Adrenal gland (tissue), 12 donors: ENCODE results near the gene TCEANC. TPM values are rescaled to one million over a fixed set of nuclear protein-coding genes. Genes with fewer than 3 reads are reported as not detected.

ENCODE experiments used
- DNase-seq, 7 donors: peaks; one replicate each; pipeline ENCODE4 v3.0.0-alpha.2; 2019 to 2020
- H3K27ac ChIP-seq, 5 donors: fragments of 200-600 bp; sonication (generic) in 4 of 5; 1 replicate in 3 of 5; 2 replicates in 2 of 5; pipeline versions ENCODE4 v1.5.1 to v1.8.0; 2016 to 2020; ENCODE audit warnings: mild to moderate bottlenecking in 1 of 5
- H3K27me3 ChIP-seq: fragments of 200-600 bp; 2 replicates; pipeline ENCODE4 v1.8.0; 2021
- H3K36me3 ChIP-seq, 2 donors: fragments of 200-600 bp; replicated peaks in 1 of 2; 1 replicate in 1 of 2; 2 replicates in 1 of 2; pipeline versions ENCODE4 v1.5.1 to v1.8.0; 2018 to 2022
- H3K4me1 ChIP-seq, 2 donors: fragments of 200-600 bp; replicated peaks in 1 of 2; 1 replicate in 1 of 2; 2 replicates in 1 of 2; pipeline versions ENCODE4 v1.5.1 to v1.8.0; 2018 to 2021
- H3K4me3 ChIP-seq, 4 donors: fragments of 200-600 bp; sonication (generic) in 3 of 4; one replicate each; pipeline ENCODE4 v1.5.1; 2016 to 2018
- H3K9me3 ChIP-seq, 3 donors: fragments of 200-600 bp; sonication (generic) in 1 of 3; replicated peaks in 1 of 3; 1 replicate in 2 of 3; 2 replicates in 1 of 3; pipeline versions ENCODE4 v1.5.1 to v1.8.0; 2016 to 2021
- POLR2A ChIP-seq, 2 donors: fragments of 450-650 bp; IDR thresholded peaks; one replicate each; pipeline ENCODE4 v1.6.1; 2017; ENCODE audit warnings: antibody characterized with exemption in 2 of 2, mild to moderate bottlenecking in 2 of 2, moderate library complexity in 1 of 2
- WGBS, 4 donors: extraction: QIAGEN DNeasy Blood & Tissue Kit in 2 of 4; methylation state at CpG; one replicate each; pipeline versions ENCODE4 v1.1.5 to v1.1.7; 2013 to 2017; 5-methylcytosine and 5-hydroxymethylcytosine counted together
- intact Hi-C, 2 donors: fragments of 100-400 bp; cut with DNase I; formaldehyde crosslinking; loops; one replicate each; pipeline versions ENCODE4 v1.14.1 to v1.15.0; 2022 to 2023
- polyA plus RNA-seq, 3 donors: library from polyadenylated mRNA; stranded (reverse); fragments of 200-250 nt in 2 of 3; fragments of 350-450 nt in 1 of 3; fragmentation: Illumina TruSeq in 1 of 3; extraction: RNeasy Lipid Tissue Mini Kit (QIAGEN cat#74804) in 1 of 3; gene quantifications; one replicate each; pipeline ENCODE4 v1.2.3, GENCODE V29; 2013 to 2014
- total RNA-seq, 9 donors: library from RNA; depleted of rRNA in 4 of 9; stranded (reverse); fragments of >200 nt in 4 of 9; fragments of 120-200 nt in 1 of 9; fragmentation: NEBNext Ultra II Directional in 1 of 9; extraction: Animal tissue kit (Norgen Biotek cat#: 25700) in 1 of 9; gene quantifications; one replicate each; pipeline versions ENCODE4 v1.1.0 to v1.2.4, GENCODE V29; 2013 to 2023
- TF ChIP-seq, protein P1 (sequence below), 6 experiments: fragments of 450-650 bp in 4 of 6; fragments of 200-600 bp in 2 of 6; sonication (generic) in 1 of 6; IDR thresholded peaks; 1 replicate in 5 of 6; 2 replicates in 1 of 6; pipeline versions ENCODE4 v1.5.1 to v1.8.0; 2016 to 2021; ENCODE audit warnings: antibody characterized with exemption in 6 of 6, mild to moderate bottlenecking in 2 of 6, moderate library complexity in 1 of 6
- donor health status: healthy with polysubstance abuse.
- donor health status: Bipolar disorder and iron deficiency.
- donor health status: DM: yes; HTN: yes; CAD: no.
- donor health status: DM: no; HTN: no; CAD: no.
- donor health status: DM: no; HTN: no; CAD: no.
- donor health status: DM: yes; HTN: yes; CAD: no.

The TCEANC gene
- total and polyA plus RNA-seq, 12 donors: 2.0 to 24.8 (median 4.4) TPM

DNA sequence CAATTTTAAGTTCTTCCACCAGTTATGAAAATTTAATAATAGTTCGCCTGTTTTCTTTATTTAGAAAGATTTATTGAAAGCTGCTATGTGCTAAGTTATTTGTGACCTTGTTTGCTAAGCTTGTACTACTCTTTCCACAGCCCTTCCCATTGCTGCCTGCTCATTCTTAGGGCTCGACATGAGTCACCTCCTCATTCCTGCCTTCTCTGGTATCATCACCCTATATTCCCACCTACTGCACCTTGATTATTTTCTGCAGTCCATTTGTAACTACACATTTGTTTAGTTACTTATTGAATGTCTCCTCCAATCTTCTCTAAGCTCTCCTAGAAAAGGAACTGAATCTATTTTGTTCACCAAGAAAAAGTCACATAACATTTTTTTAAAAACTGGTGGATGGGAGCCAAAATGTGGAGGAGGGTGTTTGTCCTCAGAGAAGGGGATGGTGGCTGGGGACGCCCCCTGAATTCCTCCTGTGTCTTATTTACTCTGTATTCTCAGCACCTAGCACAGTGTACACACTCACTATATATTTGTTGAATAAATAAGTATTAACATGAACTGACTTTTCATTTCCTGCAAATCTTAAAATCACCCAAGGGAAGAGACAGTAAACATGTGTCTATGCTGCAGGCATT lies 32.3 kb downstream of the TCEANC start:
- Histone ChIP-seq H3K9me3 (no peaks in the 10 kb centered on the region), H3K4me1 (no peaks in the 10 kb centered on the region)

DNA sequence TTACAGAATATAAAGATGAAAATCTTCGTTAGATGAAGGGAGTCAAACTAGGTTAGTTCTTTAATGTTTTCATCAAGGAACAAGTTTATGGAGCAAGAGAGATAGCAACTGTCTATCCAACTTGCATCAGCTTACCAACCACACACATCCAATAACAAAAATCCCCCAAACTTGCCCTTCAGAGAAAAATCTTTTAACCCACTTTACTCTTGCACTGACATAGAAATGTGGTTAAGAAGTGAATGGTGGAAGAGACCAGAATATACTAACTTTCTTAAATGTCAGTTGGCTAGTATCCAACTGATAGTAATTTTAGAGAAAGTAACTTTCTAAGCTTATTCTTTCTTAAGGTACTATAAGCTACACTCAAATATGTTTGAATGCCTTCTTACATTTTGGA lies 34.3 kb downstream of the TCEANC start:
- 61 to 91% (median 85%) methylated on average over 1 of the region's 1 CpG for WGBS, 4 donors
- Histone ChIP-seq H3K9me3 (no peaks in the 10 kb centered on the region), H3K27ac (no peak overlapping the region), H3K36me3 (no peaks in the 10 kb centered on the region), H3K4me3 (no peak overlapping the region), H3K4me1 (peaks cover 12 to 19% of the 10 kb centered on the region in 2 donors), H3K27me3 (no peaks in the 10 kb centered on the region)
- intact Hi-C loops: no loop called here
- TF ChIP-seq POLR2A (IDR thresholded peaks at IDR 0.05): no peak
- TF ChIP-seq, protein P1, sequence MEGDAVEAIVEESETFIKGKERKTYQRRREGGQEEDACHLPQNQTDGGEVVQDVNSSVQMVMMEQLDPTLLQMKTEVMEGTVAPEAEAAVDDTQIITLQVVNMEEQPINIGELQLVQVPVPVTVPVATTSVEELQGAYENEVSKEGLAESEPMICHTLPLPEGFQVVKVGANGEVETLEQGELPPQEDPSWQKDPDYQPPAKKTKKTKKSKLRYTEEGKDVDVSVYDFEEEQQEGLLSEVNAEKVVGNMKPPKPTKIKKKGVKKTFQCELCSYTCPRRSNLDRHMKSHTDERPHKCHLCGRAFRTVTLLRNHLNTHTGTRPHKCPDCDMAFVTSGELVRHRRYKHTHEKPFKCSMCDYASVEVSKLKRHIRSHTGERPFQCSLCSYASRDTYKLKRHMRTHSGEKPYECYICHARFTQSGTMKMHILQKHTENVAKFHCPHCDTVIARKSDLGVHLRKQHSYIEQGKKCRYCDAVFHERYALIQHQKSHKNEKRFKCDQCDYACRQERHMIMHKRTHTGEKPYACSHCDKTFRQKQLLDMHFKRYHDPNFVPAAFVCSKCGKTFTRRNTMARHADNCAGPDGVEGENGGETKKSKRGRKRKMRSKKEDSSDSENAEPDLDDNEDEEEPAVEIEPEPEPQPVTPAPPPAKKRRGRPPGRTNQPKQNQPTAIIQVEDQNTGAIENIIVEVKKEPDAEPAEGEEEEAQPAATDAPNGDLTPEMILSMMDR (IDR thresholded peaks at IDR 0.05): no peak
- no peak for DNase-seq

More for the DNA sequence above, 32.3 kb downstream of the TCEANC start:
- peak in 4 of 7 donors; percentile 41 to 48 (median 46) for DNase-seq
- TF ChIP-seq POLR2A (IDR thresholded peaks at IDR 0.05): no peak
- TF ChIP-seq, protein P1 (IDR thresholded peaks at IDR 0.05): no peak
- Histone ChIP-seq H3K27ac (no peak overlapping the region), H3K27me3 (no peaks in the 10 kb centered on the region), H3K4me3 (no peak overlapping the region), H3K36me3 (no peaks in the 10 kb centered on the region)
- intact Hi-C loops: no loop called here
- WGBS, 4 donors: 12 to 35% (median 24%) methylated on average over 2 to 3 of the region's 3 CpGs

DNA sequence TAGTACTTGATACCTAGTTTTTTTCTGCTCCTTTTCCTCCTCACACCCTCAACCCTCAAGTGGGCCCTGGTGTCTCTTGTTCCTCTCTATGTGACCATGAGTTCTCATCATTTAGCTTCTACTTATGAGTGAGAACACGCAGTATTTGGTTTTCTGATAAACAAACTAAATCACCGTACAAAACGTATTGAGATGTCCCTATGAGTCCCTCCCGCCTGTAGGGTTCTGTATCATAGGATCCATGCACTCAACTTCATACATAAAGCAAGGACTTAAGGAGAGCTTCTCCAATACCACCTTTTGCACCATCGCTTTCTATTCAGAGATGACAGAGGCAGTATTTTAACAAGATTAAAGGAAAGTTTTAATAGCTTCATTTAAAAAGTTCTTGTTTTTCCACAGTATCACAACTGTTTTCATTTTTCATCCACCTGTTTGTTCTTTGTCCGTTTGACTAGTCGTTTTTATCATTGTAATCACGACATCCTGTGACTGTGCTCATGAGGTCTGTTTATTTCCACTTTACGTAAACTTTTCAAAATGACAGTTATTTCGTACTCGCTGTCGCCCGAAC lies 35.5 kb downstream of the TCEANC start:
- no peaks in the 10 kb centered on the region for H3K9me3 ChIP-seq
- no peak for DNase-seq
- TF ChIP-seq, protein P1 (IDR thresholded peaks at IDR 0.05): no peak
- no peak for TF ChIP-seq POLR2A (IDR thresholded peaks at IDR 0.05)
- intact Hi-C loops: no loop called here
- peak overlapping the region; percentile 79 to 97 (median 95) for H3K27ac ChIP-seq
- no peaks in the 10 kb centered on the region for H3K27me3 ChIP-seq
- H3K4me1 ChIP-seq: peaks cover 12 to 32% of the 10 kb centered on the region in 2 donors
- H3K4me3 ChIP-seq: peak overlapping the region in 2 of 4 donors; percentile 65 to 84
- H3K36me3 ChIP-seq: no peaks in the 10 kb centered on the region
- WGBS, 4 donors: 6 to 13% (median 8%) methylated on average over 13 of the region's 13 CpGs

- Histone ChIP-seq H3K27me3 (no peaks in the 10 kb centered on the region), H3K9me3 (no peaks in the 10 kb centered on the region), H3K36me3 (no peaks in the 10 kb centered on the region), H3K4me1 (peaks cover 12 to 39% of the 10 kb centered on the region in 2 donors), H3K4me3 (peak within 1 kb of the TSS; percentile 24 to 84 (median 56)), H3K27ac (peak within 1 kb of the TSS; percentile 79 to 97 (median 95))
- TF ChIP-seq, protein P1 (IDR thresholded peaks at IDR 0.05): no peak
- TF ChIP-seq POLR2A (IDR thresholded peaks at IDR 0.05): peak; percentile 75 to 90
- intact Hi-C loops: no loop called here
- peak; percentile 83 to 92 (median 89) for DNase-seq
- WGBS, 4 donors: 0 to 7% (median 1%) methylated on average over 9 to 68 of the region's 68 CpGs
Observed at GRCh38 chrX:13688958-13689740, 36.2 kb downstream of the TCEANC start, which contains the start of gene RAB9A. Gene RAB9A, plus strand, starts transcription at chrX:13689128. Its CDS starts 19,619 bp downstream, at chrX:13708747.
